CD4-positive, alpha-beta memory T cell (primary cell): ENCODE measurements around the gene ABHD15. TPM values are rescaled to one million over a fixed set of nuclear protein-coding genes. Genes with fewer than 3 reads are reported as not detected.
A peak's percentile ranks its signal among the peaks of the same experiment; 100 is the strongest.

Source experiments
- CTCF ChIA-PET: fragments of 350-600 bp; sonication (Branson Sonifier 250); formaldehyde crosslinking; loops from one replicate; lab custom pipeline; 2021; ENCODE audit warnings: inconsistent platforms; ENCODE audit not compliant: partially characterized antibody; lab: Charles Lee
- POLR2A ChIA-PET: fragments of 350-600 bp; sonication (Branson Sonifier 250); formaldehyde crosslinking; loops from one replicate; lab custom pipeline; 2021; ENCODE audit not compliant: partially characterized antibody; lab: Charles Lee
- DNase-seq, 5 donors: peaks; one replicate each; pipeline versions ENCODE4 v3.0.0 to v3.0.0-alpha.2; 2020 to 2022; ENCODE audit warnings: mixed read lengths in 1 of 5
- H3K27ac ChIP-seq: one replicate; pipeline ENCODE4 v1.7.0; 2013; ENCODE audit warnings: low read depth, low read length
- H3K27me3 ChIP-seq: 2 replicates; pipeline ENCODE4 v1.7.0; 2013; ENCODE audit warnings: mild to moderate bottlenecking, low read length, moderate library complexity; ENCODE audit not compliant: insufficient read depth
- H3K36me3 ChIP-seq: 2 replicates; pipeline ENCODE4 v1.7.0; 2013; ENCODE audit warnings: mild to moderate bottlenecking, low read length, moderate library complexity; ENCODE audit not compliant: insufficient read depth
- H3K4me1 ChIP-seq: 2 replicates; pipeline ENCODE4 v1.7.0; 2013; ENCODE audit warnings: mild to moderate bottlenecking, low read length, moderate library complexity; ENCODE audit not compliant: insufficient read depth
- H3K4me3 ChIP-seq, 2 donors: one replicate each; pipeline ENCODE4 v1.7.0; 2013; ENCODE audit warnings: low read length in 2 of 2, mild to moderate bottlenecking in 1 of 2
- H3K9me3 ChIP-seq, 2 donors: one replicate each; pipeline ENCODE4 v1.7.0; 2013; ENCODE audit warnings: low read length in 2 of 2, control low read depth in 1 of 2; ENCODE audit not compliant: control insufficient read depth in 1 of 2
- H3K27ac Mint-ChIP-seq, 7 donors: one replicate each; pipeline ENCODE4 v1.8.0; 2020 to 2021; ENCODE audit warnings: mixed read lengths in 7 of 7, mild to moderate bottlenecking in 6 of 7, inconsistent platforms in 3 of 7, moderate library complexity in 3 of 7
- H3K27me3 Mint-ChIP-seq, 2 donors: one replicate each; pipeline ENCODE4 v1.8.0; 2020 to 2021; ENCODE audit warnings: mixed read lengths in 2 of 2
- H3K36me3 Mint-ChIP-seq, 2 donors: one replicate each; pipeline ENCODE4 v1.8.0; 2020 to 2021; ENCODE audit warnings: mixed read lengths in 2 of 2, inconsistent platforms in 1 of 2, mild to moderate bottlenecking in 1 of 2
- H3K4me1 Mint-ChIP-seq, 4 donors: one replicate each; pipeline ENCODE4 v1.8.0; 2020 to 2021; ENCODE audit warnings: mixed read lengths in 4 of 4, mild to moderate bottlenecking in 1 of 4
- H3K4me3 Mint-ChIP-seq, 8 donors: one replicate each; pipeline ENCODE4 v1.8.0; 2020 to 2021; ENCODE audit warnings: mixed read lengths in 8 of 8, mild to moderate bottlenecking in 7 of 8, moderate library complexity in 6 of 8, inconsistent platforms in 3 of 8
- H3K9me3 Mint-ChIP-seq, 8 donors: one replicate each; pipeline ENCODE4 v1.8.0; 2020 to 2021; ENCODE audit warnings: mixed read lengths in 8 of 8, mild to moderate bottlenecking in 5 of 8, inconsistent platforms in 3 of 8, moderate library complexity in 1 of 8
- intact Hi-C: fragments of 100-400 bp; cut with micrococcal nuclease; formaldehyde crosslinking; loops from one replicate; pipeline ENCODE4 v1.15.1; 2023
- polyA plus RNA-seq, 2 donors: library from polyadenylated mRNA; unstranded; fragments of 300-500 nt; fragmentation: Illumina TruSeq; gene quantifications; one replicate each; pipeline ENCODE4 v1.2.3, GENCODE V29; 2021
- total RNA-seq, 2 experiments: library from RNA; stranded (reverse); gene quantifications; one replicate each; pipeline ENCODE4 v1.2.3, GENCODE V29; 2021

ABHD15 gene
- total and polyA plus RNA-seq, 4 experiments from 2014 or later, result 8.2 to 18.8 (median 15.8) TPM

DNA sequence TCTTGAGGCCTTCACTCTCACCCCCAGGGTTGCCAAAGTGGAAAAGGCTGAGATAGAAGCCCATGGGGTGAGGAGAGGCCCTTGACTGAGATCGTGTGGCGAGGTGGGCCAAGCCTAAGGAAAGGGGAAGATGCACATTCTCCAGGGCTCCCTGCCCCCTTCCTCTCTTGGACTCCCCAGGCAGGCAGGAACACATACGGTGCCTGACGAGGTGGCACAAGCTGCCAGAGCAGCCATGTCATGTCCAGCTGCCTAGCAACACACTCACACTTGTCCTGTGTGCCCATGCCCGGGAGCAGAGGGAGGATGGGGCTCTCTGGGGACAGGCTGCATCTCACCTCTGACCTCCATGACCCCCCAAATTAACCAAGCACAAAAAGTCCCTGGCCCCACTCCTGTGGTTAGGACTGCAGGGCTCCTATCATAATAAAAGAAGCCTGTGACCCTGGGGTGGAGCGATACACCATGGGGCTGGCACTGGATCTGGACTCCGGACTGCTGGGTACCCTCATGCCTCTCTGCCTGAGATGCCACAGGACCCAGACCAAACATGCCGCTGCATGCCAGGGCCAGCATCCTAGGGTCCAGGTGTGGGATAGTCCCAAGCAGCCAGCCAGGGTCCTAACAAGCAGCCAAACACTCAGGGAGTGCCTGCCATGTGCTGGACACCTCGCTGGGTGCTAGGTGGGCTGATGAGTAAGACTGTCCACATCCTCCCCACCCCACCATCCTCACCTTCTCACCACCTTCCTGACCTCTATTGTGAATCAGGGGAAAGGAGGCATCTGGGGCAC is 20.0 kb upstream of the ABHD15 start:
- Mint-ChIP-seq H3K27me3 (no peaks in the 10 kb centered on the region), H3K9me3 (no peaks in the 10 kb centered on the region), H3K4me1 (peaks cover 38 to 75% (median 55%) of the 10 kb centered on the region in 4 donors), H3K27ac (peak overlapping the region; percentile 43 to 92 (median 73)), H3K36me3 (peaks cover 0 to 15% of the 10 kb centered on the region in 2 donors), H3K4me3 (peak overlapping the region; percentile 59 to 97 (median 95))
- Histone ChIP-seq H3K27ac (peak overlapping the region; percentile 50), H3K36me3 (peaks cover 3% of the 10 kb centered on the region), H3K4me1 (peaks cover 71% of the 10 kb centered on the region), H3K9me3 (no peaks in the 10 kb centered on the region), H3K4me3 (no peak overlapping the region), H3K27me3 (no peaks in the 10 kb centered on the region)
- POLR2A ChIA-PET, result interaction anchor here (1.4 to 12.9 kb wide), 6 partner anchors 18 to 217 kb away, joined by 3 to 127 read pairs (median 21); partner anchors contain the start of genes ABHD15 and TP53I13
- intact Hi-C loops, result loop anchor here (5.0 kb wide), 1 partner anchor 175 kb away; no protein-coding TSS in a partner anchor
- DNase-seq, result no peak
- CTCF ChIA-PET, result interaction anchor here (0.8 to 28.5 kb wide), 7 partner anchors 10 to 344 kb away, joined by 3 to 523 read pairs (median 5); partner anchors contain the start of genes CORO6 and TP53I13

DNA sequence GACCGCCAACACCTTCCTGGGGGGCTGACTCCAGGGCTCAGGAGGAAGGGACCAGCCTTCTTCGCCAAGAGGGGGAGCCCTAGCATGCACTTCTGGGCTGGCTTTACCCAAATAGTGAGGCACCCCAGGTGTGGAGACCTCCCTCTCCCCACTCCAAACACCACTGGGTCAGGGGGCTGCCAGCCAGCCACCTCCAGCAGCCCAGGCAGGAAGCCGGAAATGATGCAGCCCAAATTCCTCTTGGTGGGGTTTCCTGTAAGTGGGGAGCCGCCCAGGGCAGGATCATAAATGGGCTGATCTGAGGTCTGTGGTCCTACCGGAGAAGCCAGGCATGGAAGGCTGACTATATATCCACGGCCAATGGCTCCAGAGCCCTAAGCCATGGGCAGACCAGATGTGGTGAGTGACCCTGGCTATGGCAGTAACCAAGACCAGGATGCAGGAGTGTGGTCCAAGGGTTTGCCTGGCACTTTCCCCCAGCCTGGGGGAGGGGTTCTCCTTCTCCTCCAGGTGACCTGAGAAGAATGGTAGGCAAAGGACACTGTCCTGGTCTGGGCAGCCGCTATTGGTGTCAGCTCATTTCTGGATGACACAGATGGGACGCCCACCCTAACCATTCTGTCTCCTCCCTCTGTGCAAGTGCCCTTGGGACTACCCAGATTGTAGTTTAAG is 18.4 kb upstream of the ABHD15 start:
- CTCF ChIA-PET, result interaction anchor here (0.7 to 28.5 kb wide), 4 partner anchors 12 to 346 kb away, joined by 3 to 523 read pairs (median 6); partner anchors contain the start of gene CORO6
- no peak overlapping the region for H3K4me3 ChIP-seq
- peaks cover 6% of the 10 kb centered on the region for H3K36me3 ChIP-seq
- Mint-ChIP-seq H3K4me1 (peaks cover 32 to 67% (median 45%) of the 10 kb centered on the region in 4 donors), H3K4me3 (peak overlapping the region; percentile 10 to 65 (median 44)), H3K36me3 (peaks cover 4 to 19% of the 10 kb centered on the region in 2 donors), H3K9me3 (no peaks in the 10 kb centered on the region), H3K27me3 (no peaks in the 10 kb centered on the region), H3K27ac (peak overlapping the region in 6 of 7 donors; percentile 40 to 77 (median 62))
- H3K4me1 ChIP-seq, result peaks cover 59% of the 10 kb centered on the region
- H3K27me3 ChIP-seq, result no peaks in the 10 kb centered on the region
- POLR2A ChIA-PET, result interaction anchor here (10.7 to 12.9 kb wide), 2 partner anchors 17 to 31 kb away, joined by 115 to 127 read pairs; partner anchors contain the start of genes ABHD15 and TP53I13
- no peaks in the 10 kb centered on the region for H3K9me3 ChIP-seq
- H3K27ac ChIP-seq, result peak overlapping the region; percentile 17
- DNase-seq, result peak in 1 of 5 donors; percentile 21
- intact Hi-C loops, result loop anchor here (5.0 kb wide), 1 partner anchor 177 kb away; no protein-coding TSS in a partner anchor

DNA sequence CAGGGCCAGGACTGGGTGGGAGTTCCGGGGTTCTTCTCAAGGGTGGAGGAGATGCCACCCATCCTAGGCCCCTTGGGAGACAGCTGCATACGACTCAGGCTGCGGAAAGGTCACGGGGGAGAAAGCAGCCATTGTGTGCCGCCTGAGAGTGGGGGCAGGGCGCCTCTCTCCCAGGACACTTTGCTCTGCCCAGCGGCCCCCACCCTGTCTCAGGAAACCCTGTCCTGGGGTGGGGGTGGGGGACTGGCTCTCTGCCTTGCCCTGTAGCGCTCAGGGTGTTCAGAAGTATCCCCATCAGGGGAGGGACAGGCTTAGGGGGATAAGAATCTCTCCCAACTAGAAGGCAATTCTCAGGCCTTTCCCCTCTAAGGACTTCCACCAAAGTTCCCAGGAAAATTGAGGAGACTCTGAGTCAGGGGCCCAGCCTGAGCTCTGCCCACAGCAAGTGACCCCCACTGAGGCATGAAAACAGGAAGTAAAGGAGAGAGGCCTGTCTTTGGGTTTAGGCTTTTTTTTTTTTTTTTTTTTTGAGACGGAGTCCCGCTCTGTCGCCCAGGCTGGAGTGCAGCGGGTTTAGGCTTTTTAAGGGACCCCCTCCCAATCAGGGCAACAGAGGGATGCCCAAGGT is 17.7 kb upstream of the ABHD15 start:
- intact Hi-C loops, result loop anchor here (5.0 kb wide), 1 partner anchor 178 kb away; no protein-coding TSS in a partner anchor
- peaks cover 28 to 66% (median 44%) of the 10 kb centered on the region in 4 donors for H3K4me1 Mint-ChIP-seq

GRCh38 chr17:29583324-29584248 is 16.7 kb upstream of the ABHD15 start:
- Mint-ChIP-seq H3K27ac (peak overlapping the region in 3 of 7 donors; percentile 41 to 85 (median 78)), H3K4me1 (peaks cover 28 to 65% (median 44%) of the 10 kb centered on the region in 4 donors), H3K36me3 (peaks cover 12 to 26% of the 10 kb centered on the region in 2 donors), H3K9me3 (no peaks in the 10 kb centered on the region), H3K4me3 (peak overlapping the region in 3 of 8 donors; percentile 35 to 59 (median 36)), H3K27me3 (no peaks in the 10 kb centered on the region)
- Histone ChIP-seq H3K36me3 (peaks cover 10% of the 10 kb centered on the region), H3K4me1 (peaks cover 52% of the 10 kb centered on the region), H3K4me3 (no peak overlapping the region), H3K9me3 (no peaks in the 10 kb centered on the region), H3K27ac (no peak overlapping the region), H3K27me3 (no peaks in the 10 kb centered on the region)
- ChIA-PET CTCF (interaction anchor here (1.0 to 28.5 kb wide), 3 partner anchors 9 to 33 kb away, joined by 3 to 523 read pairs (median 105); partner anchors contain the start of genes ANKRD13B and CORO6), POLR2A (interaction anchor here (3.5 to 12.9 kb wide), 3 partner anchors 8 to 33 kb away, joined by 21 to 127 read pairs (median 115); partner anchors contain the start of genes ABHD15, ANKRD13B and TP53I13)
- no peak for DNase-seq
- intact Hi-C loops, result no loop called here

More for the DNA sequence above, 17.7 kb upstream of the ABHD15 start:
- no peak for DNase-seq
- Mint-ChIP-seq H3K4me3 (peak overlapping the region in 5 of 8 donors; percentile 35 to 65 (median 54)), H3K9me3 (no peaks in the 10 kb centered on the region), H3K36me3 (peaks cover 9 to 21% of the 10 kb centered on the region in 2 donors), H3K27me3 (no peaks in the 10 kb centered on the region), H3K27ac (peak overlapping the region; percentile 40 to 85 (median 64))
- CTCF ChIA-PET, result interaction anchor here (0.7 to 28.5 kb wide), 4 partner anchors 8 to 32 kb away, joined by 3 to 523 read pairs (median 54); partner anchors contain the start of genes ANKRD13B and CORO6
- Histone ChIP-seq H3K4me3 (no peak overlapping the region), H3K27ac (peak overlapping the region; percentile 17), H3K4me1 (peaks cover 53% of the 10 kb centered on the region), H3K9me3 (no peaks in the 10 kb centered on the region), H3K36me3 (peaks cover 6% of the 10 kb centered on the region), H3K27me3 (no peaks in the 10 kb centered on the region)
- POLR2A ChIA-PET, result interaction anchor here (10.7 to 12.9 kb wide), 2 partner anchors 16 to 32 kb away, joined by 115 to 127 read pairs; partner anchors contain the start of genes ABHD15 and TP53I13

DNA sequence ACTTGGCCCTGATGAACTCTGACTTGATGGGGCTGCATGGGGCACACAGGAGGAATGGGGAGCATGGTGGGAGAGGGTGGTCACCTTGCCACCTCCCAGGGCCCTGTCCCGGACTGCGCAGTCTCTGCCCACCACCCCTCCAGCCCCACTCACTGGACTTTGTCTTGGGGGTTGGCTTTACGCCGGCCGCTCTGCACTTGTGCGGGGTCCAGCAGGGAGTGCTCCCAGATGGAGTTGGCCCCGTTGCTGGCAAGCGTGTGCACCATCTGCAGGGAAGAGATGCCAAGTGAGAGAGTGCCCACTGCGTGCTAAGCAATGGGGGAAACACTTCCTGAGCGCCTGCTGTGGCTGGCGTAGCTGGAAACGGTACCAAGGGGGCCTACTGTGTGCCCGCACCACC is 15.9 kb upstream of the ABHD15 start:
- H3K4me1 ChIP-seq, result peaks cover 44% of the 10 kb centered on the region
- no peaks in the 10 kb centered on the region for H3K9me3 Mint-ChIP-seq
- ChIA-PET CTCF (interaction anchor here (8.2 to 28.5 kb wide), 2 partner anchors 10 to 34 kb away, joined by 105 to 523 read pairs; partner anchors contain the start of genes ANKRD13B and CORO6), POLR2A (interaction anchor here (3.5 to 12.9 kb wide), 3 partner anchors 9 to 33 kb away, joined by 21 to 127 read pairs (median 115); partner anchors contain the start of genes ABHD15, ANKRD13B and TP53I13)
- H3K27me3 ChIP-seq, result no peaks in the 10 kb centered on the region
- no peaks in the 10 kb centered on the region for H3K27me3 Mint-ChIP-seq
- no peak overlapping the region for H3K4me3 ChIP-seq
- no peak overlapping the region for H3K27ac ChIP-seq
- H3K4me3 Mint-ChIP-seq, result no peak overlapping the region
- peak overlapping the region in 1 of 7 donors; percentile 18 for H3K27ac Mint-ChIP-seq
- H3K36me3 ChIP-seq, result peaks cover 18% of the 10 kb centered on the region
- intact Hi-C loops, result no loop called here
- H3K36me3 Mint-ChIP-seq, result peaks cover 12 to 28% of the 10 kb centered on the region in 2 donors
- DNase-seq, result no peak
- H3K9me3 ChIP-seq, result no peaks in the 10 kb centered on the region
- H3K4me1 Mint-ChIP-seq, result peaks cover 23 to 57% (median 38%) of the 10 kb centered on the region in 4 donors
